ENCODE data around the gene ENPP4. TPM values are rescaled to one million over a fixed set of nuclear protein-coding genes. Genes with fewer than 3 reads are reported as not detected.
"Not testable (repeated sequence)": the region's sequence is repeated elsewhere in the genome, so short reads cannot be mapped to it uniquely, and the experiment has no call there.

ENPP4 gene
- total and polyA plus RNA-seq, 4 donors: 10.1 to 27.0 (median 16.0) TPM

DNA sequence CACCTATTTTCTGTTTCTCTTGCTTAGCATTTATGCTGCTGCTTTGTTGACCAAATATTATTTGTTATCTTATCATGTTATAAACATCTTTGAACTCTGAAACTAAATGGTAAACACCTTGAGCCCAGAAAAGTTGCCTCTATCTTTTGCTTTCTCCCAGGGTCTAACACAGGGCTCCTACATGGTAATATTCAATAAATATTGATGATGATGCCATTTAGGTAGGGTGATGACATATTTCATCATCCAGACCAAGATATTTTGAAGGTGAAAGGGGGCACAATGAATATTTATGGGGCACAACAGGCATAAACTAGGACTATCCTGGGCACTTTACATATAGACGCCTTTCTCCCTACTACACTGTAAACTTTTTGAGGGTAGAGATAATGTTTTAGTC is 11.6 kb upstream of the ENPP4 start:
- H3K9me3 ChIP-seq (ENCODE audit: control insufficient read depth, low read length): no peaks in the 10 kb centered on the region
- 81 to 90% methylated on average over 1 of the region's 1 CpG for WGBS, 2 donors
- H3K4me3 ChIP-seq (ENCODE audit: low read length in 2 of 2): no peak overlapping the region
- ATAC-seq (ENCODE audit: low FRiP score): no peak
- no peak for DNase-seq
- H3K36me3 ChIP-seq (ENCODE audit: control insufficient read depth in 1 of 2, insufficient read depth in 2 of 2, low read length in 1 of 2): no peaks in the 10 kb centered on the region
- no peaks in the 10 kb centered on the region for H3K4me1 ChIP-seq (ENCODE audit: control insufficient read depth in 1 of 2, insufficient read depth in 2 of 2, low read length in 2 of 2)
- intact Hi-C loops (cut with DNase I): no loop called here
- no peak overlapping the region for H3K27ac ChIP-seq (ENCODE audit: low read depth in 1 of 2, low read length in 2 of 2)
- no peaks in the 10 kb centered on the region for H3K27me3 ChIP-seq (ENCODE audit: control insufficient read depth in 1 of 2, insufficient read depth in 2 of 2, low read length in 1 of 2)

- Histone ChIP-seq H3K36me3 (ENCODE audit: control insufficient read depth in 1 of 2, insufficient read depth in 2 of 2, low read length in 1 of 2) (no peaks in the 10 kb centered on the region), H3K9me3 (ENCODE audit: control insufficient read depth, low read length) (no peaks in the 10 kb centered on the region), H3K27ac (ENCODE audit: low read depth in 1 of 2, low read length in 2 of 2) (no peak overlapping the region), H3K27me3 (ENCODE audit: control insufficient read depth in 1 of 2, insufficient read depth in 2 of 2, low read length in 1 of 2) (no peaks in the 10 kb centered on the region), H3K4me1 (ENCODE audit: control insufficient read depth in 1 of 2, insufficient read depth in 2 of 2, low read length in 2 of 2) (no peaks in the 10 kb centered on the region), H3K4me3 (ENCODE audit: low read length in 2 of 2) (no peak overlapping the region)
- ATAC-seq (ENCODE audit: low FRiP score) (no peak), DNase-seq (no peak)
- WGBS, 2 donors: 87 to 90% methylated on average over 3 of the region's 3 CpGs
- intact Hi-C loops (cut with DNase I): no loop called here
These were observed 11.0 kb upstream of the ENPP4 start for GRCh38 chr6:46118836-46119235.

GRCh38 chr6:46119679-46120078 is 10.1 kb upstream of the ENPP4 start:
- H3K9me3 ChIP-seq (ENCODE audit: control insufficient read depth, low read length); H3K27me3 ChIP-seq (ENCODE audit: control insufficient read depth in 1 of 2, insufficient read depth in 2 of 2, low read length in 1 of 2); H3K4me1 ChIP-seq (ENCODE audit: control insufficient read depth in 1 of 2, insufficient read depth in 2 of 2, low read length in 2 of 2); ATAC-seq (ENCODE audit: low FRiP score); H3K27ac ChIP-seq (ENCODE audit: low read depth in 1 of 2, low read length in 2 of 2); intact Hi-C loops (cut with DNase I); H3K4me3 ChIP-seq (ENCODE audit: low read length in 2 of 2); H3K36me3 ChIP-seq (ENCODE audit: control insufficient read depth in 1 of 2, insufficient read depth in 2 of 2, low read length in 1 of 2); DNase-seq: not testable (repeated sequence)
- WGBS, 2 donors: 65 to 68% methylated on average over 5 of the region's 5 CpGs

- 82 to 85% methylated on average over 3 of the region's 3 CpGs for WGBS, 2 donors
- Histone ChIP-seq H3K27ac (ENCODE audit: low read depth in 1 of 2, low read length in 2 of 2) (no peak overlapping the region), H3K36me3 (ENCODE audit: control insufficient read depth in 1 of 2, insufficient read depth in 2 of 2, low read length in 1 of 2) (no peaks in the 10 kb centered on the region), H3K9me3 (ENCODE audit: control insufficient read depth, low read length) (no peaks in the 10 kb centered on the region), H3K4me3 (ENCODE audit: low read length in 2 of 2) (no peak overlapping the region), H3K4me1 (ENCODE audit: control insufficient read depth in 1 of 2, insufficient read depth in 2 of 2, low read length in 2 of 2) (peaks cover 0 to 1% of the 10 kb centered on the region in 2 donors), H3K27me3 (ENCODE audit: control insufficient read depth in 1 of 2, insufficient read depth in 2 of 2, low read length in 1 of 2) (no peaks in the 10 kb centered on the region)
- ATAC-seq (ENCODE audit: low FRiP score) (no peak), DNase-seq (no peak)
- intact Hi-C loops (cut with DNase I): no loop called here
These were observed 1.3 kb upstream of the ENPP4 start for GRCh38 chr6:46128476-46128875.

DNA sequence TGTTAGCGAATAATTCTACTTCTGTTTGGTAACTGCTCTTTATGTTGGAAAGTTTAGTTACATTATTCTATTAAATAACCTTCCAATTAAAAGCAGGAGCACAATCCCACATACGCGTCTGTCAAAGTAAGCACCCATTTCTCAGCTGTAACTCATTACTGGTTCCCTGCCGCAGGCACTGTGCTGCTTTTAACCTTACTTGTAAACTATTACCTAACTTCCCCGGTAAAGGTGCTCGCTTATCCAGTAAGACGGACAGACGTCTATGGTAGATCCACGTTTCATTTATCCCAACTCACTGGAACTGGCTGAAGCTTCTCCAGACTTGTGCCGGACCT is 529 bp upstream of the ENPP4 start:
- WGBS, 2 donors: 4% methylated on average over 10 of the region's 10 CpGs
- ATAC-seq (ENCODE audit: low FRiP score): no peak
- no peaks in the 10 kb centered on the region for H3K27me3 ChIP-seq (ENCODE audit: control insufficient read depth in 1 of 2, insufficient read depth in 2 of 2, low read length in 1 of 2)
- intact Hi-C loops (cut with DNase I): no loop called here
- no peaks in the 10 kb centered on the region for H3K36me3 ChIP-seq (ENCODE audit: control insufficient read depth in 1 of 2, insufficient read depth in 2 of 2, low read length in 1 of 2)
- no peak for DNase-seq
- no peak overlapping the region for H3K27ac ChIP-seq (ENCODE audit: low read depth in 1 of 2, low read length in 2 of 2)
- no peaks in the 10 kb centered on the region for H3K9me3 ChIP-seq (ENCODE audit: control insufficient read depth, low read length)
- peak overlapping the region; percentile 96 to 98 for H3K4me3 ChIP-seq (ENCODE audit: low read length in 2 of 2)
- peaks cover 0 to 1% of the 10 kb centered on the region in 2 donors for H3K4me1 ChIP-seq (ENCODE audit: control insufficient read depth in 1 of 2, insufficient read depth in 2 of 2, low read length in 2 of 2)

DNA sequence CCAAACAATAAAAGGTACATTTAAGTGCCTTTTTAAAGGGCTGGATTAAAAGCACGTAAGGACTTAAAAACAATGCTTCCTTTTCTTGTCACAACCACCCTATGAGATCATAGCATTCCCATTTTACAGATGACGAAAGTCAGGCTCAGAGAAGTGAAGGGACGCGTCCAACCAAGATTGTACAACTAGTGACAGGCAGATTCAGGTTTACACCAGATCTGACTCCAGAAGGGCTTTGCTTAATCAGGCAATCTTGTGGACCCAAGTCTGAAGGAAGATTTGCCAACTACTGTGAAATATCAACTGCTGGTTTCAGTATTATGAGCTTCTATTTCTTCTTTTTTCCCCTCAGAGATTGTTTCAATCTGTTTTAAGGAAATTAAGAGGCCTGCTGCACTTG is 877 bp downstream of the ENPP4 start:
- peak; percentile 22 for ATAC-seq (ENCODE audit: low FRiP score)
- no peak for DNase-seq
- intact Hi-C loops (cut with DNase I): no loop called here
- peaks cover 0 to 1% of the 10 kb centered on the region in 2 donors for H3K4me1 ChIP-seq (ENCODE audit: control insufficient read depth in 1 of 2, insufficient read depth in 2 of 2, low read length in 2 of 2)
- no peaks in the 10 kb centered on the region for H3K9me3 ChIP-seq (ENCODE audit: control insufficient read depth, low read length)
- no peaks in the 10 kb centered on the region for H3K36me3 ChIP-seq (ENCODE audit: control insufficient read depth in 1 of 2, insufficient read depth in 2 of 2, low read length in 1 of 2)
- 30 to 41% methylated on average over 4 of the region's 4 CpGs for WGBS, 2 donors
- peak overlapping the region; percentile 70 to 98 for H3K4me3 ChIP-seq (ENCODE audit: low read length in 2 of 2)
- no peak overlapping the region for H3K27ac ChIP-seq (ENCODE audit: low read depth in 1 of 2, low read length in 2 of 2)
- no peaks in the 10 kb centered on the region for H3K27me3 ChIP-seq (ENCODE audit: control insufficient read depth in 1 of 2, insufficient read depth in 2 of 2, low read length in 1 of 2)

- H3K27ac ChIP-seq (ENCODE audit: low read depth in 1 of 2, low read length in 2 of 2); H3K9me3 ChIP-seq (ENCODE audit: control insufficient read depth, low read length); DNase-seq; H3K27me3 ChIP-seq (ENCODE audit: control insufficient read depth in 1 of 2, insufficient read depth in 2 of 2, low read length in 1 of 2); H3K36me3 ChIP-seq (ENCODE audit: control insufficient read depth in 1 of 2, insufficient read depth in 2 of 2, low read length in 1 of 2); ATAC-seq (ENCODE audit: low FRiP score); H3K4me3 ChIP-seq (ENCODE audit: low read length in 2 of 2); H3K4me1 ChIP-seq (ENCODE audit: control insufficient read depth in 1 of 2, insufficient read depth in 2 of 2, low read length in 2 of 2); intact Hi-C loops (cut with DNase I): not testable (repeated sequence)
- 98 to 100% methylated on average over 1 of the region's 1 CpG for WGBS, 2 donors
These were observed 1.5 kb downstream of the ENPP4 start for GRCh38 chr6:46131291-46131690.

GRCh38 chr6:46134216-46134615 is 4.4 kb downstream of the ENPP4 start:
- Histone ChIP-seq H3K4me1 (ENCODE audit: control insufficient read depth in 1 of 2, insufficient read depth in 2 of 2, low read length in 2 of 2) (no peaks in the 10 kb centered on the region), H3K27ac (ENCODE audit: low read depth in 1 of 2, low read length in 2 of 2) (no peak overlapping the region), H3K36me3 (ENCODE audit: control insufficient read depth in 1 of 2, insufficient read depth in 2 of 2, low read length in 1 of 2) (no peaks in the 10 kb centered on the region), H3K9me3 (ENCODE audit: control insufficient read depth, low read length) (no peaks in the 10 kb centered on the region), H3K4me3 (ENCODE audit: low read length in 2 of 2) (no peak overlapping the region), H3K27me3 (ENCODE audit: control insufficient read depth in 1 of 2, insufficient read depth in 2 of 2, low read length in 1 of 2) (no peaks in the 10 kb centered on the region)
- WGBS, 2 donors: 90 to 96% methylated on average over 2 of the region's 2 CpGs
- intact Hi-C loops (cut with DNase I): no loop called here
- DNase-seq: no peak
- no peak for ATAC-seq (ENCODE audit: low FRiP score)

DNA sequence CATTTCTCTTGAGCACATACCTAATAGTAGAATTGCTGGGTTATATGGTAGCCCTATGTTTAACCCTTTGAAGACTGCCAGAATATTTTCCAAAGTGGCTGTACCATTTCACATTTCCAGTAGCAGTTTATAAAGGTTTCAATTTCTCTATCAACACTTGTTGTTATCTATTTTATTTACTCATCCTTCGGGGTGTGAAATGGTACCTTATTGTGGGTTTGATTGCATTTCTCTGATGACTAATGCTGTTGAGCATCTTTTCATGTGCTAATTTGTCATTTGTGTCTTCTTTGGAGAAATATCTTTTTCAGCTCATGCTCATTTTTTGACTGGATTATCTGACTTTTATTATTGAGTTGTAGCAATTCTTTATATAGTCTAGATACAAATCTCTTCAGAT is 5.4 kb downstream of the ENPP4 start:
- Histone ChIP-seq H3K4me3 (ENCODE audit: low read length in 2 of 2) (no peak overlapping the region), H3K4me1 (ENCODE audit: control insufficient read depth in 1 of 2, insufficient read depth in 2 of 2, low read length in 2 of 2) (no peaks in the 10 kb centered on the region), H3K27ac (ENCODE audit: low read depth in 1 of 2, low read length in 2 of 2) (no peak overlapping the region), H3K9me3 (ENCODE audit: control insufficient read depth, low read length) (no peaks in the 10 kb centered on the region), H3K27me3 (ENCODE audit: control insufficient read depth in 1 of 2, insufficient read depth in 2 of 2, low read length in 1 of 2) (no peaks in the 10 kb centered on the region), H3K36me3 (ENCODE audit: control insufficient read depth in 1 of 2, insufficient read depth in 2 of 2, low read length in 1 of 2) (peaks cover 0 to 3% of the 10 kb centered on the region in 2 donors)
- ATAC-seq (ENCODE audit: low FRiP score) (no peak), DNase-seq (no peak)
- intact Hi-C loops (cut with DNase I): no loop called here
- 93 to 96% methylated on average over 1 of the region's 1 CpG for WGBS, 2 donors
